ENCODE data around the gene TMPRSS11D.

The TMPRSS11D gene

DNA sequence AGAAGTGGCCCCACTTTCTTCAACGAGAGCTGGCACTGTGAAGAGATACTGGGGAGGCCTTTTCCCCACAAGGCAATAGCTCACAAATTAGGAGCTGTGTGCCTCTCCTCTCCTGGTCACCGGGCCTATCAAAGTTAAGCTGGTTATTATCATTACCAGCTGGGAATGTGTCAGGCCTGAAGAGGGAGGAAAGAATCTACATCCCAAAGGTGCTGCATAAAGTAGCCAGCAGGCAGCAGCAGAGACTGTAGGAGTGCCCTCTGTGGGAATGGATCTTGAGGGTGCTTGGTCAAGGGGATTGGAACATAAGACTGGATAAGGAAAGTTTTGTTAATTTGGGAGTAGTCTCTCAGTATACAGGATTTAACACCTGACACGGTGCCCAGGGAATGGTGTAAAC, 9.1 kb upstream of the TMPRSS11D start:
- no peak for TF ChIP-seq CTCF (IDR thresholded peaks at IDR 0.05; ENCODE audit: insufficient read depth, low read depth, low read length, missing control alignments)
- DNase-seq (ENCODE audit: low read depth): no peak
- H3K4me3 ChIP-seq (ENCODE audit: low read depth, low read length): no peak overlapping the region

- no peak for TF ChIP-seq CTCF (IDR thresholded peaks at IDR 0.05; ENCODE audit: insufficient read depth, low read depth, low read length, missing control alignments)
- DNase-seq (ENCODE audit: low read depth): no peak
These were observed 8.5 kb upstream of the TMPRSS11D start for GRCh38 chr4:67892253-67892652.

DNA sequence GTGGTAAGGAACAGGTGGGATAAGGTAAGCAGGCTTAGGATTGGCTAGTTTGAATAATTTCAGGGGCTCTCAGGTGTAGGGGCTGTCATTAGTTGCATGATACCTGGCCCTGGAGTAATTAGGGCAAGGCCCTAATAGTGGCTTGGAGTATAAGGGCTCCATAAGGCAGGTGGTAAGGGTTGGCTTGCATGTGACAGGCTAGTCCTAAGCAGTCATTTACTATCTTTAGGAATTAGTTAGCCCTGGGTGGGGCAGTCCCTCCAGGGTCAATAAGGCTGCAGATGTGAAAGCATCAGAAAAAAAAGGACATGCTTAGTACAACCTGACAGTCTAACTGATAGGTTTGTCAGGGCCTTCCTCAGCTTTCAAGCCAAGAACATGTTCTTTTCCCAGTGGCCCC, 7.8 kb upstream of the TMPRSS11D start:
- H3K4me3 ChIP-seq (ENCODE audit: low read depth, low read length): no peak overlapping the region
- no peak for TF ChIP-seq CTCF (IDR thresholded peaks at IDR 0.05; ENCODE audit: insufficient read depth, low read depth, low read length, missing control alignments)
- DNase-seq (ENCODE audit: low read depth): no peak

More at GRCh38 chr4:67892253-67892652, 8.5 kb upstream of the TMPRSS11D start:
- H3K4me3 ChIP-seq (ENCODE audit: low read depth, low read length): no peak overlapping the region

GRCh38 chr4:67886281-67886680, 2.5 kb upstream of the TMPRSS11D start:
- DNase-seq (ENCODE audit: low read depth): no peak
- no peak for TF ChIP-seq CTCF (IDR thresholded peaks at IDR 0.05; ENCODE audit: insufficient read depth, low read depth, low read length, missing control alignments)
- no peak overlapping the region for H3K4me3 ChIP-seq (ENCODE audit: low read depth, low read length)

GRCh38 chr4:67885762-67886161, 2.0 kb upstream of the TMPRSS11D start:
- TF ChIP-seq CTCF (IDR thresholded peaks at IDR 0.05; ENCODE audit: insufficient read depth, low read depth, low read length, missing control alignments): no peak
- no peak overlapping the region for H3K4me3 ChIP-seq (ENCODE audit: low read depth, low read length)
- DNase-seq (ENCODE audit: low read depth): no peak

DNA sequence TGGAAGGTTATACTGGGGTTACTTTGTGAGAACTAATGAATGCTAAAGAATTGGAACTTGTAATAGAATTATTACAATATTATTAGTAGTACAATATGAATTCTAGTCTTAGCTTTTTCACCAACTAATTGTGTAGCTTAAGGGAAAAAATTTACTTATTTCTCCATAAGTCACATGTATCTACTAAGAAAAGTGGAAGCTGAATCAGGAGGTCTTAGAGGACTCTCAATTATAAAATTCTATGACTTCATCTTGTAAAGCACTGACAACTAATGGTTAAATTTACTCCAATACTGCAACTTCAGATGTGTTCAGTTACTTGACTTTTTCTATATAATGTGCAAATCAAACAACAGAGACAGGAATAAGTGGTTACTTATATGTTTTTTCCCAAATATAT, 899 bp upstream of the TMPRSS11D start:
- no peak for DNase-seq (ENCODE audit: low read depth)
- no peak overlapping the region for H3K4me3 ChIP-seq (ENCODE audit: low read depth, low read length)
- no peak for TF ChIP-seq CTCF (IDR thresholded peaks at IDR 0.05; ENCODE audit: insufficient read depth, low read depth, low read length, missing control alignments)

DNA sequence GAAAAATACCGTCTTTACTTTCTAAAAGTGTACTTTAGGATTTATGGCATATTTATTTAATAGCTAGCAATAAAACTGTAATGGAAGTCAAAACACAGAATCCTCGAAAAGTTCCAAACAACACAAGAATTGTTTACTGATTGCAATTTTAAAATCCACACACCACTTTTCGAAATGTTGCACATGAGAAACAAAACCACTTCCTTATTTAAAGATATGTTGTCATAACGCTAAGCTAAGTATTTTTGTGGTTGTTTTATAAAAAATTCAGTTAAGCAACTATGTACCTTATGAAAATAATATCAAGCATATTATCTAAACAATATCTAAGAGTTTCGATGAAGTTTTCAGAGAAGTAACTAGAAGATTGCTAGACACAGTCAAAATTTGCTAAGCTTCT, 344 bp downstream of the TMPRSS11D start:
- no peak for TF ChIP-seq CTCF (IDR thresholded peaks at IDR 0.05; ENCODE audit: insufficient read depth, low read depth, low read length, missing control alignments)
- no peak for DNase-seq (ENCODE audit: low read depth)
- H3K4me3 ChIP-seq (ENCODE audit: low read depth, low read length): no peak overlapping the region

All from GM12865 (cell line).